ENCODE results near the gene RPL13A.

The RPL13A gene

GRCh38 chr19:49489601-49490167 lies 2.3 kb downstream of the RPL13A start:
- H3K27ac ChIP-seq, result peak overlapping the region; percentile 96
- TF ChIP-seq CTCF (conservative IDR thresholded peaks at IDR 0.05), result peak; percentile 71

- TF ChIP-seq CTCF (conservative IDR thresholded peaks at IDR 0.05), result no peak
- H3K27ac ChIP-seq, result peak overlapping the region; percentile 96
Observed at GRCh38 chr19:49490287-49491029, 3.0 kb downstream of the RPL13A start.

- peak overlapping the region; percentile 96 for H3K27ac ChIP-seq
- TF ChIP-seq CTCF (conservative IDR thresholded peaks at IDR 0.05), result no peak
Observed at GRCh38 chr19:49491030-49491803, 3.8 kb downstream of the RPL13A start.

- no peak for TF ChIP-seq CTCF (conservative IDR thresholded peaks at IDR 0.05)
- peak overlapping the region; percentile 96; the same call in 1 of the 2 replicates for H3K27ac ChIP-seq
Observed at GRCh38 chr19:49491804-49492572, 4.6 kb downstream of the RPL13A start.

GRCh38 chr19:49492573-49493405 lies 5.4 kb downstream of the RPL13A start:
- no peak for TF ChIP-seq CTCF (conservative IDR thresholded peaks at IDR 0.05)
- H3K27ac ChIP-seq, result peak overlapping the region; percentile 96; the same call in 1 of the 2 replicates

- TF ChIP-seq CTCF (conservative IDR thresholded peaks at IDR 0.05), result no peak
- H3K27ac ChIP-seq, result peak overlapping the region; percentile 97
Observed at GRCh38 chr19:49496574-49497008, 9.2 kb downstream of the RPL13A start.
